DND-41 (cell line): Measurements from ENCODE around the gene ZNF750.

Experiments used
- ATAC-seq: fragments of 200-7000 bp; cut with Tn5 transposase; 3 replicates; pipeline ENCODE4 v1.9.1; 2021; ENCODE audit warnings: low read depth; ENCODE audit not compliant: insufficient read depth
- DNase-seq: peaks from one replicate; pipeline ENCODE4 v3.0.0-alpha.2; 2020
- H2AFZ ChIP-seq: 2 replicates; pipeline ENCODE4 v1.6.0; 2012; ENCODE audit warnings: low read depth, low read length
- H3K27ac ChIP-seq: 2 replicates; pipeline ENCODE4 v1.5.1; 2012; ENCODE audit warnings: low read length, inconsistent platforms
- H3K27me3 ChIP-seq: fragments of 200-600 bp; sonication (generic); 2 replicates; pipeline ENCODE4 v1.6.0; 2012; ENCODE audit warnings: low read length, mild to moderate bottlenecking, inconsistent platforms; ENCODE audit not compliant: insufficient read depth, poor library complexity
- H3K36me3 ChIP-seq: 2 replicates; pipeline ENCODE4 v1.5.1; 2012; ENCODE audit warnings: low read length, inconsistent platforms; ENCODE audit not compliant: insufficient read depth
- H3K4me1 ChIP-seq: 2 replicates; pipeline ENCODE4 v1.5.1; 2012; ENCODE audit warnings: mild to moderate bottlenecking, low read length; ENCODE audit not compliant: insufficient read depth
- H3K4me2 ChIP-seq: 2 replicates; pipeline ENCODE4 v1.6.0; 2012; ENCODE audit warnings: mild to moderate bottlenecking, moderate library complexity, low read length, inconsistent platforms; ENCODE audit not compliant: insufficient read depth
- H3K4me3 ChIP-seq, 2 experiments: fragments of 200-600 bp in 1 of 2; shearing (Covaris generic) in 1 of 2; 2 replicates each; pipeline ENCODE4 v1.5.1; 2012 to 2016; ENCODE audit warnings: inconsistent platforms in 2 of 2, low read length in 2 of 2, mild to moderate bottlenecking in 2 of 2, low read depth in 1 of 2, moderate library complexity in 1 of 2
- H3K79me2 ChIP-seq: 2 replicates; pipeline ENCODE4 v1.6.0; 2012; ENCODE audit warnings: low read length, inconsistent platforms; ENCODE audit not compliant: insufficient read depth
- H3K9ac ChIP-seq: 2 replicates; pipeline ENCODE4 v1.6.0; 2012; ENCODE audit warnings: low read depth, mild to moderate bottlenecking, inconsistent platforms, low read length, moderate library complexity
- H3K9me3 ChIP-seq: 2 replicates; pipeline ENCODE4 v1.5.1; 2012; ENCODE audit warnings: low read length, moderate library complexity, mild to moderate bottlenecking, inconsistent platforms; ENCODE audit not compliant: insufficient read depth, severe bottlenecking
- H4K20me1 ChIP-seq: 2 replicates; pipeline ENCODE4 v1.6.0; 2012; ENCODE audit warnings: low read length; ENCODE audit not compliant: insufficient read depth
- CTCF ChIP-seq: IDR thresholded peaks from 2 replicates; pipeline ENCODE4 v1.5.1; 2012; ENCODE audit warnings: borderline replicate concordance, low read length, moderate library complexity, mild to moderate bottlenecking; ENCODE audit not compliant: poor library complexity, severe bottlenecking; ENCODE audit errors: extremely low read depth
- EZH2 ChIP-seq: IDR thresholded peaks from 3 replicates; pipeline ENCODE4 v1.6.1; 2012; ENCODE audit warnings: borderline replicate concordance, low read depth, mild to moderate bottlenecking, moderate library complexity, low read length, inconsistent platforms; ENCODE audit not compliant: severe bottlenecking

The ZNF750 gene

GRCh38 chr17:82780195-82780594 lies 59.6 kb downstream of the ZNF750 start:
- Histone ChIP-seq H4K20me1 (peaks cover 12% of the 10 kb centered on the region; the same call in 1 of the 2 replicates), H3K36me3 (peaks cover 51% of the 10 kb centered on the region), H3K27ac (no peak overlapping the region), H3K9ac (no peak overlapping the region), H3K4me1 (peaks cover 14% of the 10 kb centered on the region), H3K9me3 (no peaks in the 10 kb centered on the region), H3K4me2 (no peak overlapping the region), H2AFZ (no peak overlapping the region), H3K4me3 (no peak overlapping the region), H3K27me3 (no peaks in the 10 kb centered on the region), H3K79me2 (peaks cover 34% of the 10 kb centered on the region)
- DNase-seq (no peak), ATAC-seq (no peak)
- TF ChIP-seq CTCF (no peak), EZH2 (no peak)

- no peak overlapping the region for H3K4me2 ChIP-seq
- no peak overlapping the region for H2AFZ ChIP-seq
- DNase-seq (no peak), ATAC-seq (no peak)
- H3K9me3 ChIP-seq, result no peaks in the 10 kb centered on the region
- TF ChIP-seq EZH2 (no peak), CTCF (no peak)
- H3K79me2 ChIP-seq, result peaks cover 33% of the 10 kb centered on the region
- peaks cover 17% of the 10 kb centered on the region; the same call in 1 of the 2 replicates for H4K20me1 ChIP-seq
- no peak overlapping the region for H3K27ac ChIP-seq
- no peak overlapping the region for H3K9ac ChIP-seq
- H3K36me3 ChIP-seq, result peaks cover 55% of the 10 kb centered on the region
- peaks cover 19% of the 10 kb centered on the region for H3K4me1 ChIP-seq
- no peaks in the 10 kb centered on the region for H3K27me3 ChIP-seq
- H3K4me3 ChIP-seq, result no peak overlapping the region
Observed at GRCh38 chr17:82779541-82779940, 60.3 kb downstream of the ZNF750 start.
